RWPE1 (cell line): ENCODE results near the gene CLRN1.

Experiments used
- CTCF ChIA-PET: fragments of 350-600 bp; sonication (Branson Sonifier 250); formaldehyde crosslinking; extraction: SDS; loops from one replicate; lab custom pipeline; 2021; lab: Yijun Ruan, JAX
- POLR2A ChIA-PET: fragments of 400-600 bp; formaldehyde crosslinking; extraction: SDS; loops from one replicate; lab custom pipeline; 2020; ENCODE audit warnings: antibody characterized with exemption; ENCODE audit not compliant: low non-redundant PET; lab: Yijun Ruan, JAX
- DNase-seq: peaks from one replicate; pipeline ENCODE4 v3.0.0; 2012; ENCODE audit warnings: low spot score
- H3K27ac ChIP-seq: fragments of 450-650 bp; 2 replicates; pipeline ENCODE4 v1.5.1; 2017
- CTCF ChIP-seq: fragments of 450-650 bp; conservative IDR thresholded peaks from 2 replicates; pipeline ENCODE4 v1.5.1; 2017; ENCODE audit warnings: low read depth, mild to moderate bottlenecking

The CLRN1 gene

GRCh38 chr3:150965436-150965835, 7.1 kb downstream of the CLRN1 start:
- DNase-seq, result no peak
- no peak for TF ChIP-seq CTCF
- ChIA-PET CTCF (interaction anchor here (0.7 kb wide), 1 partner anchor 825 kb away, joined by 3 read pairs; no protein-coding TSS in a partner anchor), POLR2A (no interaction called here)
- no peak overlapping the region for H3K27ac ChIP-seq

- H3K27ac ChIP-seq, result no peak overlapping the region
- ChIA-PET CTCF (no interaction called here), POLR2A (no interaction called here)
- TF ChIP-seq CTCF, result no peak
- no peak for DNase-seq
These were observed 10.6 kb downstream of the CLRN1 start for GRCh38 chr3:150961949-150962348.

GRCh38 chr3:150960708-150961684, 11.5 kb downstream of the CLRN1 start:
- DNase-seq, result no peak
- TF ChIP-seq CTCF, result no peak
- H3K27ac ChIP-seq, result no peak overlapping the region
- ChIA-PET CTCF (no interaction called here), POLR2A (no interaction called here)

- ChIA-PET POLR2A (no interaction called here), CTCF (interaction anchor here (0.5 kb wide), 1 partner anchor 175 kb away, joined by 7 read pairs; no protein-coding TSS in a partner anchor)
- no peak overlapping the region for H3K27ac ChIP-seq
- no peak for DNase-seq
- no peak for TF ChIP-seq CTCF
These were observed 13.8 kb downstream of the CLRN1 start for GRCh38 chr3:150958683-150959082.

GRCh38 chr3:150956376-150956775, 16.2 kb downstream of the CLRN1 start:
- CTCF ChIA-PET, result no interaction called here
- POLR2A ChIA-PET, result interaction anchor here (0.5 kb wide), 1 partner anchor 8 kb away, joined by 3 read pairs; no protein-coding TSS in a partner anchor

More at GRCh38 chr3:150956376-150956775, 16.2 kb downstream of the CLRN1 start:
- H3K27ac ChIP-seq, result no peak overlapping the region
- peak; percentile 73 for DNase-seq
- TF ChIP-seq CTCF, result no peak
